ENCODE measurements around the gene EHMT2. TPM values are rescaled to one million over a fixed set of nuclear protein-coding genes. Genes with fewer than 3 reads are reported as not detected.
"Not testable (repeated sequence)": the region's sequence is repeated elsewhere in the genome, so short reads cannot be mapped to it uniquely, and the experiment has no call there.

Gene EHMT2
- total RNA-seq, 1 donor from 2014 or later = 73.5 TPM

- DNase-seq; H3K4me3 Mint-ChIP-seq; intact Hi-C loops (cut with micrococcal nuclease); H3K27me3 Mint-ChIP-seq; H3K9me3 Mint-ChIP-seq: not testable (repeated sequence)
- peaks cover 56% of the 10 kb centered on the region for H3K36me3 Mint-ChIP-seq (ENCODE audit: low read depth)
- peaks cover 21% of the 10 kb centered on the region for H3K4me1 Mint-ChIP-seq
- H3K27ac Mint-ChIP-seq = peak overlapping the region; percentile 11
Observed at GRCh38 chr6:31839779-31840126, 57.7 kb downstream of the EHMT2 start.

GRCh38 chr6:31838968-31839367 is 58.5 kb downstream of the EHMT2 start:
- Mint-ChIP-seq H3K27ac (no peak overlapping the region), H3K4me3 (peak overlapping the region; percentile 97)

GRCh38 chr6:31838114-31838553 is 59.4 kb downstream of the EHMT2 start:
- H3K9me3 Mint-ChIP-seq; DNase-seq; H3K27ac Mint-ChIP-seq; intact Hi-C loops (cut with micrococcal nuclease); H3K27me3 Mint-ChIP-seq: not testable (repeated sequence)
- Mint-ChIP-seq H3K4me1 (peaks cover 25% of the 10 kb centered on the region), H3K4me3 (peak overlapping the region; percentile 97), H3K36me3 (ENCODE audit: low read depth) (peaks cover 59% of the 10 kb centered on the region)

More at GRCh38 chr6:31838968-31839367, 58.5 kb downstream of the EHMT2 start:
- no peak for DNase-seq
- H3K9me3 Mint-ChIP-seq = no peaks in the 10 kb centered on the region
- H3K36me3 Mint-ChIP-seq (ENCODE audit: low read depth) = peaks cover 59% of the 10 kb centered on the region
- H3K27me3 Mint-ChIP-seq = no peaks in the 10 kb centered on the region
- intact Hi-C loops (cut with micrococcal nuclease) = no loop called here
- H3K4me1 Mint-ChIP-seq = peaks cover 24% of the 10 kb centered on the region

GRCh38 chr6:31837369-31838113 is 60.0 kb downstream of the EHMT2 start:
- peak overlapping the region; percentile 97 for H3K4me3 Mint-ChIP-seq
- H3K27ac Mint-ChIP-seq = peak overlapping the region; percentile 96
- H3K9me3 Mint-ChIP-seq = no peaks in the 10 kb centered on the region
- intact Hi-C loops (cut with micrococcal nuclease) = no loop called here
- no peak for DNase-seq
- peaks cover 59% of the 10 kb centered on the region for H3K36me3 Mint-ChIP-seq (ENCODE audit: low read depth)
- no peaks in the 10 kb centered on the region for H3K27me3 Mint-ChIP-seq
- peaks cover 25% of the 10 kb centered on the region for H3K4me1 Mint-ChIP-seq

- peak overlapping the region; percentile 96 for H3K27ac Mint-ChIP-seq
- H3K4me1 Mint-ChIP-seq = peaks cover 26% of the 10 kb centered on the region
- intact Hi-C loops (cut with micrococcal nuclease) = no loop called here
- H3K36me3 Mint-ChIP-seq (ENCODE audit: low read depth) = peaks cover 59% of the 10 kb centered on the region
- no peaks in the 10 kb centered on the region for H3K9me3 Mint-ChIP-seq
- H3K27me3 Mint-ChIP-seq = no peaks in the 10 kb centered on the region
- DNase-seq = no peak
- peak overlapping the region; percentile 97 for H3K4me3 Mint-ChIP-seq
Observed at GRCh38 chr6:31836474-31837368, 60.8 kb downstream of the EHMT2 start.

- peak overlapping the region; percentile 96 for H3K27ac Mint-ChIP-seq
- H3K27me3 Mint-ChIP-seq = no peaks in the 10 kb centered on the region
- intact Hi-C loops (cut with micrococcal nuclease) = no loop called here
- H3K4me3 Mint-ChIP-seq = peak overlapping the region; percentile 97
- H3K36me3 Mint-ChIP-seq (ENCODE audit: low read depth) = peaks cover 58% of the 10 kb centered on the region
- H3K4me1 Mint-ChIP-seq = peaks cover 30% of the 10 kb centered on the region
- DNase-seq = no peak
- no peaks in the 10 kb centered on the region for H3K9me3 Mint-ChIP-seq
Observed at GRCh38 chr6:31836047-31836473, 61.4 kb downstream of the EHMT2 start.

- Mint-ChIP-seq H3K27ac (peak overlapping the region; percentile 96), H3K4me1 (peaks cover 34% of the 10 kb centered on the region), H3K9me3 (no peaks in the 10 kb centered on the region)
Observed at GRCh38 chr6:31834367-31835250, 62.9 kb downstream of the EHMT2 start.

GRCh38 chr6:31831350-31832215 is 65.9 kb downstream of the EHMT2 start:
- Mint-ChIP-seq H3K36me3 (ENCODE audit: low read depth) (peaks cover 33% of the 10 kb centered on the region), H3K4me3 (peak overlapping the region; percentile 91), H3K9me3 (no peaks in the 10 kb centered on the region), H3K4me1 (peaks cover 27% of the 10 kb centered on the region), H3K27ac (no peak overlapping the region), H3K27me3 (no peaks in the 10 kb centered on the region)
- intact Hi-C loops (cut with micrococcal nuclease) = no loop called here
- no peak for DNase-seq

More at GRCh38 chr6:31834367-31835250, 62.9 kb downstream of the EHMT2 start:
- no peaks in the 10 kb centered on the region for H3K27me3 Mint-ChIP-seq
- intact Hi-C loops (cut with micrococcal nuclease) = loop anchor here (1.0 to 2.0 kb wide), 6 partner anchors 20 to 288 kb away; partner anchors contain the start of genes ATP6V1G2, EHMT2, GPANK1 and HSPA1A
- peaks cover 57% of the 10 kb centered on the region for H3K36me3 Mint-ChIP-seq (ENCODE audit: low read depth)
- peak overlapping the region; percentile 97 for H3K4me3 Mint-ChIP-seq
- DNase-seq = peak; percentile 93

- DNase-seq = no peak
- H3K9me3 Mint-ChIP-seq = no peaks in the 10 kb centered on the region
- H3K36me3 Mint-ChIP-seq (ENCODE audit: low read depth) = peaks cover 26% of the 10 kb centered on the region
- H3K4me3 Mint-ChIP-seq = peak overlapping the region; percentile 91
- intact Hi-C loops (cut with micrococcal nuclease) = loop anchor here (1.0 kb wide), 2 partner anchors 151 to 166 kb away; no protein-coding TSS in a partner anchor
- peaks cover 24% of the 10 kb centered on the region for H3K4me1 Mint-ChIP-seq
- H3K27me3 Mint-ChIP-seq = no peaks in the 10 kb centered on the region
- H3K27ac Mint-ChIP-seq = peak overlapping the region; percentile 82
Observed at GRCh38 chr6:31830886-31831335, 66.6 kb downstream of the EHMT2 start.

Other genes with a start within 250 kb of the EHMT2 start
- gene BAG6, start 245.0 kb downstream of the EHMT2 start, total RNA-seq = 324 and 342 TPM in 2 replicates
- 2.5 and 3.4 TPM in 2 replicates for gene APOM, start 241.8 kb downstream of the EHMT2 start, total RNA-seq
- 16.8 and 17.9 TPM in 2 replicates for gene C6orf47, start 236.9 kb downstream of the EHMT2 start, total RNA-seq
- 32.9 and 33.6 TPM in 2 replicates for gene GPANK1, start 232.7 kb downstream of the EHMT2 start, total RNA-seq
- 288 and 302 TPM in 2 replicates for gene CSNK2B, start 231.6 kb downstream of the EHMT2 start, total RNA-seq
- 32.8 and 33.5 TPM in 2 replicates for gene LY6G5B, start 227.7 kb downstream of the EHMT2 start, total RNA-seq
- gene LY6G5C, start 216.6 kb downstream of the EHMT2 start, total RNA-seq = 4.1 and 4.9 TPM in 2 replicates
- gene ABHD16A, start 194.4 kb downstream of the EHMT2 start, total RNA-seq = 43.1 and 44.7 TPM in 2 replicates
- gene LY6G6F, start 190.8 kb downstream of the EHMT2 start, total RNA-seq = not detected in 2 replicates
- gene LY6G6D, start 182.3 kb downstream of the EHMT2 start, total RNA-seq = not detected in 2 replicates
- gene LY6G6C, start 176.0 kb downstream of the EHMT2 start, total RNA-seq = not detected in 2 replicates
- gene MPIG6B, start 174.3 kb downstream of the EHMT2 start, total RNA-seq = not detected in 2 replicates
- gene DDAH2, start 168.4 kb downstream of the EHMT2 start, total RNA-seq = 4.8 and 5.6 TPM in 2 replicates
- gene CLIC1, start 161.2 kb downstream of the EHMT2 start, total RNA-seq = 385 TPM in 2 replicates
- gene MSH5, start 157.7 kb downstream of the EHMT2 start, total RNA-seq = 87.8 and 99.6 TPM in 2 replicates
- gene SAPCD1, start 135.0 kb downstream of the EHMT2 start, total RNA-seq = 15.0 and 17.7 TPM in 2 replicates
- 3.0 and 3.2 TPM in 2 replicates for gene VWA7, start 120.4 kb downstream of the EHMT2 start, total RNA-seq
- 173 and 181 TPM in 2 replicates for gene VARS1, start 101.9 kb downstream of the EHMT2 start, total RNA-seq
- 142 and 146 TPM in 2 replicates for gene LSM2, start 90.7 kb downstream of the EHMT2 start, total RNA-seq
- gene HSPA1L, start 82.4 kb downstream of the EHMT2 start, total RNA-seq = 1.8 and 2.5 TPM in 2 replicates
- 189 and 190 TPM in 2 replicates for gene HSPA1A, start 82.2 kb downstream of the EHMT2 start, total RNA-seq
- 156 and 161 TPM in 2 replicates for gene HSPA1B, start 70.0 kb downstream of the EHMT2 start, total RNA-seq
- 20.4 and 22.2 TPM in 2 replicates for gene NEU1, start 34.9 kb downstream of the EHMT2 start, total RNA-seq
- gene SLC44A4, start 18.7 kb downstream of the EHMT2 start, total RNA-seq = 0.21 TPM in 1 of 2 replicates, not detected in the other
- gene ZBTB12, start 4.4 kb upstream of the EHMT2 start, total RNA-seq = 3.7 and 4.6 TPM in 2 replicates
- 0.30 and 0.43 TPM in 2 replicates for gene C2, start 30.0 kb upstream of the EHMT2 start, total RNA-seq
- gene CFB, start 48.4 kb upstream of the EHMT2 start, total RNA-seq = 0.17 TPM in 1 of 2 replicates, not detected in the other
- 85.8 and 88.5 TPM in 2 replicates for gene NELFE, start 61.3 kb upstream of the EHMT2 start, total RNA-seq
- 92.8 and 93.7 TPM in 2 replicates for gene SKIC2, start 61.5 kb upstream of the EHMT2 start, total RNA-seq
- 13.2 and 14.1 TPM in 2 replicates for gene DXO, start 74.4 kb upstream of the EHMT2 start, total RNA-seq
- gene C4A, start 84.4 kb upstream of the EHMT2 start, total RNA-seq = 2.7 and 3.3 TPM in 2 replicates
- 2.9 and 3.7 TPM in 2 replicates for gene C4B, start 117.1 kb upstream of the EHMT2 start, total RNA-seq
- gene CYP21A2, start 140.7 kb upstream of the EHMT2 start, total RNA-seq = 0.35 TPM in 1 of 2 replicates, not detected in the other
- gene TNXB, start 211.6 kb upstream of the EHMT2 start, total RNA-seq = 3.3 and 4.6 TPM in 2 replicates
- gene ATF6B, start 230.5 kb upstream of the EHMT2 start, total RNA-seq = 72.9 and 81.0 TPM in 2 replicates
- gene FKBPL, start 232.6 kb upstream of the EHMT2 start, total RNA-seq = 6.2 and 6.9 TPM in 2 replicates

Data from activated CD4-positive, alpha-beta T cell treated with anti-CD3 and anti-CD28 coated beads, Interleukin-2, amount 10 ng/mL, durations not matched to agents 24 days and 14 days (primary cell).